ENCODE data around the gene LDLRAP1. TPM values are rescaled to one million over a fixed set of nuclear protein-coding genes. Genes with fewer than 3 reads are reported as not detected.

Gene LDLRAP1
- total and polyA plus RNA-seq, 8 donors = 17.0 to 28.7 (median 22.4) TPM

DNA sequence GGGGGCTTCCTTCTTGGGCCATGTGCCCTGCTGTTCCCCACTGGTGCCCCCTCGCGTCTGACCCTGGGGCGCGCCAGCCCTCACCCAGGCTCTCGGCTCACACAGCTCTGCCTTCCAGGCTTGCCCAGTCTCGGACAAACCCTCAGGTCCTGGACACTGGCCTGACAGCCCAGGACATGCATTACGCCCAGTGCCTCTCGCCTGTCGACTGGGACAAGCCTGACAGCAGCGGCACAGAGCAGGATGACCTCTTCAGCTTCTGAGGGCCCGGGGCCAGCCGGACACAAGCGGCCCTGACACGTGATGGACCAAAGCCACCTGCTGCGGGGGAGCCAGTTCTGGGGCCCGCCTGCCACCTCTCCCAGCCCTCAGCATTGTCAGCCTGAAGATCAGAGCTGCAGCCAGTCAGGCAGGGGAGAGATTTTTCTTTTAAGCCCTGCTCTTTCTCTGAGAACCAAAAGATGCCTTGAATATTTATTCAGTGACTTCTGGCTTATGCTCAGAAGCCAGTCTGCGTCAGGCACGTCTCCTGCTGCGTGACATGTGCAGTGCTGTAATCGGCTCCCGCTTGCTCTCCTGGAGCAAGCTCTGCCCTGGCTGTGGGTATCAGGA, 23.4 kb downstream of the LDLRAP1 start:
- no peak overlapping the region for H3K4me3 ChIP-seq
- H3K27me3 ChIP-seq = no peaks in the 10 kb centered on the region
- peaks cover 0 to 42% of the 10 kb centered on the region in 2 donors for H3K36me3 ChIP-seq
- no peak for TF ChIP-seq CTCF (IDR thresholded peaks at IDR 0.05)
- DNase-seq (peak in 1 of 4 donors; percentile 16), ATAC-seq (peak; percentile 12)
- H3K4me1 ChIP-seq = peaks cover 5 to 20% of the 10 kb centered on the region in 2 donors
- intact Hi-C loops (cut with DNase I) = no loop called here
- H3K9me3 ChIP-seq = no peaks in the 10 kb centered on the region
- H3K27ac ChIP-seq = no peak overlapping the region

DNA sequence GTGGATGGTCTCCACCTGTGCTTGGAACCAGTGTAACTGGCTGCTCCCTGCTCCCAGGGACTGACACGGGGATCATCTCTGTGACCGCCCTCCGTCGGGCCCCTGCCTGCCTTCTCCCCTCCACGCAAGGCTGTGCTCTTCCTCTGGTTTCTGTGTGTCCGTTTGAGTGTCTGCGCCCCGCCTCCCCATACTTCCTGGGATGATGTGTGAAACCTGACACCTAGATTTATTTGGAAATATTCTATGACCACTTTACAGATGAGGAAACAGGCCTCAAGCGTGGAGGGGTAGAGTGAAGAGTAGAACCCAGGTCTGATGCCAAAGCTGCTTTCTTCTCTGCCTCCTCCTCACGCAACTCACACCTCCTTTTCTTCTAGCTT, 24.3 kb downstream of the LDLRAP1 start:
- ATAC-seq = no peak
- Histone ChIP-seq H3K27ac (no peak overlapping the region), H3K4me1 (peaks cover 5 to 12% of the 10 kb centered on the region in 2 donors), H3K36me3 (peaks cover 0 to 41% of the 10 kb centered on the region in 2 donors), H3K9me3 (no peaks in the 10 kb centered on the region), H3K4me3 (no peak overlapping the region), H3K27me3 (no peaks in the 10 kb centered on the region)
- no peak for DNase-seq
- no peak for TF ChIP-seq CTCF (IDR thresholded peaks at IDR 0.05)
- intact Hi-C loops (cut with DNase I) = no loop called here

DNA sequence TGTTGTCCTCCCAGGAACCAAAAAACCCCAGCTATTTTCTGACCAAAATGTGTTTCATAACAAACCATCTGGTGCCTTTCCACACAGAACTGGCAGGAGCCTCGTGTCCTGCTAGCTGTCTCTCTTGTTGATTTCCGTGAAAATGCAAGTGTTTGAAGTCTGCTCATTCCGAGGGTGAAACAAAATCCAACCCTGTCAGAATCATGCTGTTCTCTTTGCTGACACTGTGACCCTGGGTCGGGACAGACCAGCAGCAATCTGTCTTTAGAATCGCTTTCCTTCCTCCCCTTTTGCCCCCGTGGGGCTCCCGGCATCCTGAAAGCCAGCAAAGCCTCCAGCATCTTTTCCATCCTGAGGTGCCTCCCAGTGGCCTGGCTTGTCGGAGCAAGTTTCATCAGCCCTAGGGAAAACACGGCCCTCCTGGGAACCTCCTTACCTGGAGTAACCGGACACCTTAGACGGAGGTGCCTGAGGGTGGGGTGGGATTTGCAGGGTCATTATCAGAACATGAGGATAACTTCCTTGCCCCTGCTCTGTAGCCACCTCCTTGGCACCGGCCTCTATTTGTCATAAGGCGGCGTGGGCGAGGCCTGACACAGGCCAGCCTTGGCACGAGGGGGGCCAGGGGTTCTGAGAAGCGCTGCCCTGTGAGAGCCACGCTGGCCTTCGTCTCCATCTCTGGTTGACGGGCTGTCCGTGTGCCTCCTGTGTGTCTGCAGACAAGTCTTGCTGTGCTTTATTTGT, 24.9 kb downstream of the LDLRAP1 start:
- Histone ChIP-seq H3K4me1 (peaks cover 10 to 16% of the 10 kb centered on the region in 2 donors), H3K36me3 (peaks cover 0 to 37% of the 10 kb centered on the region in 2 donors), H3K4me3 (no peak overlapping the region), H3K9me3 (no peaks in the 10 kb centered on the region), H3K27me3 (no peaks in the 10 kb centered on the region), H3K27ac (no peak overlapping the region)
- DNase-seq = peak in 1 of 4 donors; percentile 32
- ATAC-seq = no peak
- no peak for TF ChIP-seq CTCF (IDR thresholded peaks at IDR 0.05)
- intact Hi-C loops (cut with DNase I) = no loop called here

GRCh38 chr1:25568834-25569596, 25.6 kb downstream of the LDLRAP1 start:
- Histone ChIP-seq H3K27me3 (no peaks in the 10 kb centered on the region), H3K9me3 (no peaks in the 10 kb centered on the region), H3K27ac (no peak overlapping the region), H3K4me3 (no peak overlapping the region), H3K36me3 (peaks cover 0 to 30% of the 10 kb centered on the region in 2 donors), H3K4me1 (peaks cover 11 to 20% of the 10 kb centered on the region in 2 donors)
- intact Hi-C loops (cut with DNase I) = no loop called here
- ATAC-seq (no peak), DNase-seq (no peak)
- no peak for TF ChIP-seq CTCF (IDR thresholded peaks at IDR 0.05)

Measured in left lung (tissue), 10 donors.